K562 (cell line): Measurements from ENCODE around the gene CDC42EP5. TPM values are rescaled to one million over a fixed set of nuclear protein-coding genes. Genes with fewer than 3 reads are reported as not detected.

Source experiments
- ATAC-seq: fragments of 200-7000 bp; cut with Tn5 transposase; 3 replicates; pipeline ENCODE4 v1.9.1; 2020; ENCODE audit warnings: moderate library complexity
- BruUV-seq: library from RNA; stranded (reverse); fragments of 400-500 nt; replicated peaks from 2 replicates; lab custom pipeline; 2021; lab: Mats Ljungman, UMichigan
- CTCF ChIA-PET: fragments of 300-600 bp; formaldehyde crosslinking; extraction: SDS; loops from one replicate; lab custom pipeline; 2021; ENCODE audit warnings: low intra/inter-chr PET ratio; lab: Yijun Ruan, JAX
- POLR2A ChIA-PET: fragments of 300-600, 350-650 bp; sonication (Branson Sonifier 250); formaldehyde crosslinking; extraction: SDS; loops from one replicate; lab custom pipeline; 2021; ENCODE audit warnings: antibody characterized with exemption, inconsistent platforms; lab: Yijun Ruan, JAX
- DNase-seq, 4 experiments: peaks; one replicate each; pipeline versions ENCODE4 v3.0.0 to v3.0.0-alpha.2; 2011 to 2018; ENCODE audit warnings: low spot score in 3 of 4, mixed read lengths in 3 of 4; ENCODE audit errors: extremely low read depth in 1 of 4
- FAIRE-seq: peaks from 2 replicates; lab custom pipeline; 2011; peaks lifted over from hg19 to GRCh38; lab: Jason Lieb, UNC
- H2AFZ ChIP-seq: 2 replicates; pipeline ENCODE4 v1.6.0; 2011; ENCODE audit warnings: low read depth, low read length, control low read depth, inconsistent platforms
- H3K27ac ChIP-seq: fragments of 200-600 bp; 3 replicates; pipeline ENCODE4 v1.8.0; 2011; ENCODE audit warnings: low read depth, mild to moderate bottlenecking, control low read depth, inconsistent platforms, low read length, moderate library complexity, mixed read lengths; ENCODE audit errors: extremely low read depth
- H3K27me3 ChIP-seq, 2 experiments: fragments of 300-600 bp in 1 of 2; 2 replicates in 1 of 2; 3 replicates in 1 of 2; pipeline versions ENCODE4 v1.6.0 to v1.8.0; 2011; ENCODE audit warnings: inconsistent platforms in 2 of 2, low read length in 2 of 2, mild to moderate bottlenecking in 1 of 2, mixed read lengths in 1 of 2, moderate library complexity in 1 of 2; ENCODE audit not compliant: control insufficient read depth in 2 of 2, insufficient read depth in 2 of 2
- H3K36me3 ChIP-seq: fragments of 300-600 bp; 3 replicates; pipeline ENCODE4 v1.8.0; 2011; ENCODE audit warnings: mild to moderate bottlenecking, low read length, inconsistent platforms; ENCODE audit not compliant: control insufficient read depth, insufficient read depth
- H3K4me1 ChIP-seq, 2 experiments: fragments of 200-600 bp in 1 of 2; replicated peaks in 1 of 2; 2 replicates in 1 of 2; 3 replicates in 1 of 2; pipeline versions ENCODE4 v1.5.1 to v1.8.0; 2011; ENCODE audit warnings: inconsistent platforms in 2 of 2, low read length in 2 of 2, mild to moderate bottlenecking in 1 of 2, mixed read lengths in 1 of 2, moderate library complexity in 1 of 2; ENCODE audit not compliant: control insufficient read depth in 2 of 2, insufficient read depth in 2 of 2
- H3K4me2 ChIP-seq: 2 replicates; pipeline ENCODE4 v1.6.1; 2011; ENCODE audit warnings: low read length, control low read depth, inconsistent platforms, mixed read lengths; ENCODE audit not compliant: insufficient read depth
- H3K4me3 ChIP-seq: fragments of 200-600 bp; sonication (generic), shearing (Covaris generic); 2 replicates; pipeline ENCODE4 v1.5.1; 2016; ENCODE audit warnings: control low read depth, inconsistent platforms
- H3K79me2 ChIP-seq: fragments of 200-600 bp; 3 replicates; pipeline ENCODE4 v1.8.0; 2011; ENCODE audit warnings: low read length, inconsistent platforms; ENCODE audit not compliant: control insufficient read depth, insufficient read depth
- H3K9ac ChIP-seq, 2 experiments: 2 replicates each; pipeline versions ENCODE4 v1.6.0 to v1.6.1; 2011; ENCODE audit warnings: low read depth in 2 of 2, low read length in 2 of 2, control low read depth in 1 of 2, inconsistent platforms in 1 of 2, mild to moderate bottlenecking in 1 of 2, mixed read lengths in 1 of 2; ENCODE audit not compliant: insufficient read depth in 1 of 2
- H3K9me1 ChIP-seq: one replicate; pipeline ENCODE4 v1.6.0; 2011; ENCODE audit warnings: inconsistent platforms, mild to moderate bottlenecking, low read length, moderate library complexity; ENCODE audit not compliant: control insufficient read depth, insufficient read depth
- H3K9me3 ChIP-seq: replicated peaks from 2 replicates; pipeline ENCODE4 v1.5.1; 2011; ENCODE audit warnings: low read depth, low read length, inconsistent platforms; ENCODE audit not compliant: control insufficient read depth, insufficient read depth
- H4K20me1 ChIP-seq: replicated peaks from 2 replicates; pipeline ENCODE4 v1.6.1; 2011; ENCODE audit warnings: low read length, inconsistent platforms, mixed read lengths; ENCODE audit not compliant: control insufficient read depth, insufficient read depth
- ATF3 ChIP-seq, 2 experiments: fragments of 450-650 bp in 1 of 2; sonication (generic) in 1 of 2; formaldehyde crosslinking in 1 of 2; IDR thresholded peaks in 1 of 2; conservative IDR thresholded peaks in 1 of 2; 2 replicates each; pipeline versions ENCODE4 v1.6.1 to v1.8.1; 2016 to 2023; ENCODE audit warnings: mild to moderate bottlenecking in 2 of 2, moderate library complexity in 2 of 2, inconsistent platforms in 1 of 2, missing genetic modification reagents in 1 of 2
- CBX2 ChIP-seq: fragments of 200-600 bp; sonication (generic); IDR thresholded peaks from one replicate; pipeline ENCODE4 v1.6.1; 2012; ENCODE audit warnings: mild to moderate bottlenecking, low read length, inconsistent platforms; ENCODE audit not compliant: insufficient read depth, poor library complexity, severe bottlenecking
- MTA3 ChIP-seq: fragments of 450-650 bp; formaldehyde crosslinking; IDR thresholded peaks from 2 replicates; pipeline ENCODE4 v1.6.1; 2017; ENCODE audit warnings: mild to moderate bottlenecking, borderline replicate concordance
- POLR2G ChIP-seq: fragments of 200-400 bp; formaldehyde crosslinking; IDR thresholded peaks from 2 replicates; pipeline ENCODE4 v1.6.1; 2017; ENCODE audit warnings: low read depth, mild to moderate bottlenecking, antibody characterized with exemption, low read length, moderate library complexity
- POLR3A ChIP-seq: IDR thresholded peaks from 2 replicates; pipeline ENCODE4 v1.6.1; 2011; ENCODE audit warnings: borderline replicate concordance, mild to moderate bottlenecking, moderate library complexity; ENCODE audit not compliant: insufficient read length, insufficient read depth; ENCODE audit errors: extremely low read depth
- ZNF253 ChIP-seq: fragments of 250-450 bp; sonication (Bioruptor Pico); conservative IDR thresholded peaks from 2 replicates; pipeline ENCODE4 v1.6.1; 2021; ENCODE audit warnings: mild to moderate bottlenecking
- ZNF41 ChIP-seq: fragments of 250-450 bp; sonication (Bioruptor Pico); conservative IDR thresholded peaks from 2 replicates; pipeline ENCODE4 v1.4.0; 2020; ENCODE audit warnings: mild to moderate bottlenecking
- ZNF512 ChIP-seq: IDR thresholded peaks from 2 replicates; pipeline ENCODE4 v1.6.1; 2016; ENCODE audit warnings: missing genetic modification characterization, missing compliant biosample characterization
- ZNF586 ChIP-seq: fragments of 450-650 bp; formaldehyde crosslinking; conservative IDR thresholded peaks from 2 replicates; pipeline ENCODE4 v1.4.0; 2020; ENCODE audit warnings: mild to moderate bottlenecking, moderate library complexity
- WGBS: fragments of 100-300 bp; shearing (Covaris generic); methylation state at CpG from one replicate; pipeline ENCODE4 v1.1.6; 2016; ENCODE audit warnings: low coverage, mixed read lengths; ENCODE audit not compliant: insufficient coverage; ENCODE audit errors: missing lambda C conversion rate; 5-methylcytosine and 5-hydroxymethylcytosine counted together
- in situ Hi-C: fragments of 300-500 bp; cut with MboI; formaldehyde crosslinking; loops from 4 replicates; pipeline ENCODE4 v1.15.0; 2018; ENCODE audit warnings: inconsistent platforms, mixed read lengths
- intact Hi-C: fragments of 100-400 bp; cut with micrococcal nuclease; formaldehyde crosslinking; loops from 2 replicates; pipeline ENCODE4 v1.14.2; 2022
- polyA plus RNA-seq, 8 experiments: library from polyadenylated mRNA; depleted of rRNA in 4 of 8; stranded (reverse) in 5 of 8; unstranded in 3 of 8; fragments of >200 nt; fragmentation: Nextera tagmentation in 2 of 8; fragmentation: Illumina TruSeq in 1 of 8; extraction: Ambion mirVana in 2 of 8; extraction: Trizol in 1 of 8; gene quantifications; 2 replicates each; pipeline versions ENCODE4 v1.2.1 to v1.2.3, GENCODE V29; 2011 to 2014; ENCODE audit warnings: inconsistent platforms in 1 of 8, missing spikeins in 1 of 8
- total RNA-seq, 7 experiments: library from RNA; depleted of rRNA in 6 of 7; stranded (reverse); fragments of >200 nt in 6 of 7; fragmentation: Illumina TruSeq in 2 of 7; extraction: Trizol in 2 of 7; gene quantifications; 2 replicates each; pipeline versions ENCODE4 v1.2.1 to v1.2.3, GENCODE V29; 2011 to 2021; ENCODE audit warnings: low replicate concordance in 1 of 7
- TF ChIP-seq, protein P1 (sequence below): fragments of 450-650 bp; formaldehyde crosslinking; IDR thresholded peaks from 2 replicates; pipeline ENCODE4 v1.4.0; 2022; ENCODE audit warnings: missing genetic modification characterization

The CDC42EP5 gene
- total and polyA plus RNA-seq, 9 of the 15 experiments (the other 6 are each of a cell fraction or from before 2014, with no cell fraction given), result 0.15 to 0.38 TPM; not detected in 7

- Histone ChIP-seq H3K9ac (no peak overlapping the region), H3K27ac (no peak overlapping the region), H3K27me3 (peaks cover 8 to 20% of the 10 kb centered on the region in 2 experiments; a peak in 3 of 5 replicates), H3K4me1 (no peaks in the 10 kb centered on the region; a peak in 1 of 5 replicates), H3K4me3 (no peak overlapping the region), H3K9me1 (no peaks in the 10 kb centered on the region), H4K20me1 (no peaks in the 10 kb centered on the region; the same call in none of the 2 replicates), H3K4me2 (no peak overlapping the region), H3K9me3 (no peaks in the 10 kb centered on the region), H2AFZ (no peak overlapping the region), H3K36me3 (no peaks in the 10 kb centered on the region), H3K79me2 (no peaks in the 10 kb centered on the region)
- no TSS peak for BruUV-seq
- in situ Hi-C loops (loop anchor here (10.0 kb wide), 1 partner anchor 190 kb away; no protein-coding TSS in a partner anchor), intact Hi-C loops (no loop called here)
- ATAC-seq (no peak), DNase-seq (no peak), FAIRE-seq (no peak)
- ChIA-PET CTCF (no interaction called here), POLR2A (no interaction called here)
- no peak for TF ChIP-seq ZNF586 (CRISPR knock-in tag)
- no peak for TF ChIP-seq ZNF41 (CRISPR knock-in tag)
- TF ChIP-seq ATF3 (IDR thresholded peaks at IDR 0.05), result no peak
- no peak for TF ChIP-seq ATF3 (CRISPR knock-in tag; conservative IDR thresholded peaks at IDR 0.05)
- no peak for TF ChIP-seq MTA3
- TF ChIP-seq, protein P1, sequence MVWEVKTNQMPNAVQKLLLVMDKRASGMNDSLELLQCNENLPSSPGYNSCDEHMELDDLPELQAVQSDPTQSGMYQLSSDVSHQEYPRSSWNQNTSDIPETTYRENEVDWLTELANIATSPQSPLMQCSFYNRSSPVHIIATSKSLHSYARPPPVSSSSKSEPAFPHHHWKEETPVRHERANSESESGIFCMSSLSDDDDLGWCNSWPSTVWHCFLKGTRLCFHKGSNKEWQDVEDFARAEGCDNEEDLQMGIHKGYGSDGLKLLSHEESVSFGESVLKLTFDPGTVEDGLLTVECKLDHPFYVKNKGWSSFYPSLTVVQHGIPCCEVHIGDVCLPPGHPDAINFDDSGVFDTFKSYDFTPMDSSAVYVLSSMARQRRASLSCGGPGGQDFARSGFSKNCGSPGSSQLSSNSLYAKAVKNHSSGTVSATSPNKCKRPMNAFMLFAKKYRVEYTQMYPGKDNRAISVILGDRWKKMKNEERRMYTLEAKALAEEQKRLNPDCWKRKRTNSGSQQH, result no peak
- TF ChIP-seq CBX2, result no peak
- no peak for TF ChIP-seq POLR3A
- no peak for TF ChIP-seq POLR2G
- TF ChIP-seq ZNF253 (CRISPR knock-in tag), result no peak
- TF ChIP-seq ZNF512 (tag), result no peak
- WGBS, result 0% methylated on average over 10 of the region's 10 CpGs
These were observed 11.4 kb upstream of the CDC42EP5 start for GRCh38 chr19:54484451-54484850.
